Measurements from ENCODE around the gene SDR42E2. TPM values are rescaled to one million over a fixed set of nuclear protein-coding genes. Genes with fewer than 3 reads are reported as not detected.

SDR42E2 gene
- total RNA-seq, 1 donor from 2014 or later, result not detected

GRCh38 chr16:22202261-22202637 lies 39.9 kb downstream of the SDR42E2 start:
- no peak overlapping the region for H3K4me3 Mint-ChIP-seq (ENCODE audit: unreplicated experiment)
- H3K36me3 Mint-ChIP-seq (ENCODE audit: unreplicated experiment), result no peaks in the 10 kb centered on the region
- DNase-seq (ENCODE audit: extremely low spot score, unreplicated experiment), result no peak
- H3K27ac Mint-ChIP-seq (ENCODE audit: unreplicated experiment), result no peak overlapping the region
- peaks cover 27% of the 10 kb centered on the region for H3K4me1 Mint-ChIP-seq (ENCODE audit: unreplicated experiment)
- no peak for TF ChIP-seq CTCF (IDR thresholded peaks at IDR 0.05)
- H3K9me3 Mint-ChIP-seq (ENCODE audit: unreplicated experiment), result no peaks in the 10 kb centered on the region
- H3K27me3 Mint-ChIP-seq (ENCODE audit: unreplicated experiment), result no peaks in the 10 kb centered on the region

GRCh38 chr16:22203091-22203490 lies 40.8 kb downstream of the SDR42E2 start:
- Mint-ChIP-seq H3K36me3 (ENCODE audit: unreplicated experiment) (no peaks in the 10 kb centered on the region), H3K27ac (ENCODE audit: unreplicated experiment) (no peak overlapping the region), H3K9me3 (ENCODE audit: unreplicated experiment) (no peaks in the 10 kb centered on the region), H3K27me3 (ENCODE audit: unreplicated experiment) (no peaks in the 10 kb centered on the region), H3K4me1 (ENCODE audit: unreplicated experiment) (peaks cover 36% of the 10 kb centered on the region), H3K4me3 (ENCODE audit: unreplicated experiment) (no peak overlapping the region)
- no peak for TF ChIP-seq CTCF (IDR thresholded peaks at IDR 0.05)
- no peak for DNase-seq (ENCODE audit: extremely low spot score, unreplicated experiment)

GRCh38 chr16:22204091-22204655 lies 41.9 kb downstream of the SDR42E2 start:
- Mint-ChIP-seq H3K27ac (ENCODE audit: unreplicated experiment) (peak overlapping the region; percentile 8), H3K27me3 (ENCODE audit: unreplicated experiment) (no peaks in the 10 kb centered on the region), H3K4me1 (ENCODE audit: unreplicated experiment) (peaks cover 36% of the 10 kb centered on the region), H3K9me3 (ENCODE audit: unreplicated experiment) (no peaks in the 10 kb centered on the region), H3K36me3 (ENCODE audit: unreplicated experiment) (no peaks in the 10 kb centered on the region), H3K4me3 (ENCODE audit: unreplicated experiment) (no peak overlapping the region)
- no peak for DNase-seq (ENCODE audit: extremely low spot score, unreplicated experiment)
- TF ChIP-seq CTCF (IDR thresholded peaks at IDR 0.05), result no peak

GRCh38 chr16:22205577-22206012 lies 43.3 kb downstream of the SDR42E2 start:
- no peaks in the 10 kb centered on the region for H3K9me3 Mint-ChIP-seq (ENCODE audit: unreplicated experiment)
- peak overlapping the region; percentile 91 for H3K4me3 Mint-ChIP-seq (ENCODE audit: unreplicated experiment)
- H3K27ac Mint-ChIP-seq (ENCODE audit: unreplicated experiment), result peak overlapping the region; percentile 95
- H3K27me3 Mint-ChIP-seq (ENCODE audit: unreplicated experiment), result no peaks in the 10 kb centered on the region
- H3K4me1 Mint-ChIP-seq (ENCODE audit: unreplicated experiment), result peaks cover 39% of the 10 kb centered on the region
- H3K36me3 Mint-ChIP-seq (ENCODE audit: unreplicated experiment), result no peaks in the 10 kb centered on the region
- no peak for DNase-seq (ENCODE audit: extremely low spot score, unreplicated experiment)
- no peak for TF ChIP-seq CTCF (IDR thresholded peaks at IDR 0.05)

GRCh38 chr16:22206013-22206841 lies 43.9 kb downstream of the SDR42E2 start, which contains the start of gene EEF2K:
EEF2K (plus strand) TSS chr16:22206278; CDS start chr16:22225730, 19,452 bp downstream.
- Mint-ChIP-seq H3K9me3 (ENCODE audit: unreplicated experiment) (no peaks in the 10 kb centered on the region), H3K4me1 (ENCODE audit: unreplicated experiment) (peaks cover 37% of the 10 kb centered on the region), H3K4me3 (ENCODE audit: unreplicated experiment) (peak within 1 kb of the TSS; percentile 91), H3K36me3 (ENCODE audit: unreplicated experiment) (no peaks in the 10 kb centered on the region), H3K27me3 (ENCODE audit: unreplicated experiment) (no peaks in the 10 kb centered on the region), H3K27ac (ENCODE audit: unreplicated experiment) (peak within 1 kb of the TSS; percentile 95)
- peak; percentile 96 for DNase-seq (ENCODE audit: extremely low spot score, unreplicated experiment)
- TF ChIP-seq CTCF (IDR thresholded peaks at IDR 0.05), result peak; percentile 76

Data from osteocyte (in vitro differentiated cells).